Adrenal gland (tissue), 12 donors: ENCODE data around the gene CPM. TPM values are rescaled to one million over a fixed set of nuclear protein-coding genes. Genes with fewer than 3 reads are reported as not detected.
A peak's percentile ranks its signal among the peaks of the same experiment; 100 is the strongest.
"Not testable (repeated sequence)": the region's sequence is repeated elsewhere in the genome, so short reads cannot be mapped to it uniquely, and the experiment has no call there.

Experiments
- DNase-seq, 7 donors: peaks; one replicate each; pipeline ENCODE4 v3.0.0-alpha.2; 2019 to 2020
- H3K27ac ChIP-seq, 5 donors: fragments of 200-600 bp; sonication (generic) in 4 of 5; 1 replicate in 3 of 5; 2 replicates in 2 of 5; pipeline versions ENCODE4 v1.5.1 to v1.8.0; 2016 to 2020; ENCODE audit warnings: mild to moderate bottlenecking in 1 of 5
- H3K27me3 ChIP-seq: fragments of 200-600 bp; 2 replicates; pipeline ENCODE4 v1.8.0; 2021
- H3K36me3 ChIP-seq, 2 donors: fragments of 200-600 bp; replicated peaks in 1 of 2; 1 replicate in 1 of 2; 2 replicates in 1 of 2; pipeline versions ENCODE4 v1.5.1 to v1.8.0; 2018 to 2022
- H3K4me1 ChIP-seq, 2 donors: fragments of 200-600 bp; replicated peaks in 1 of 2; 1 replicate in 1 of 2; 2 replicates in 1 of 2; pipeline versions ENCODE4 v1.5.1 to v1.8.0; 2018 to 2021
- H3K4me3 ChIP-seq, 4 donors: fragments of 200-600 bp; sonication (generic) in 3 of 4; one replicate each; pipeline ENCODE4 v1.5.1; 2016 to 2018
- H3K9me3 ChIP-seq, 3 donors: fragments of 200-600 bp; sonication (generic) in 1 of 3; replicated peaks in 1 of 3; 1 replicate in 2 of 3; 2 replicates in 1 of 3; pipeline versions ENCODE4 v1.5.1 to v1.8.0; 2016 to 2021
- POLR2A ChIP-seq, 2 donors: fragments of 450-650 bp; IDR thresholded peaks; one replicate each; pipeline ENCODE4 v1.6.1; 2017; ENCODE audit warnings: antibody characterized with exemption in 2 of 2, mild to moderate bottlenecking in 2 of 2, moderate library complexity in 1 of 2
- WGBS, 4 donors: extraction: QIAGEN DNeasy Blood & Tissue Kit in 2 of 4; methylation state at CpG; one replicate each; pipeline versions ENCODE4 v1.1.5 to v1.1.7; 2013 to 2017; 5-methylcytosine and 5-hydroxymethylcytosine counted together
- intact Hi-C, 2 donors: fragments of 100-400 bp; cut with DNase I; formaldehyde crosslinking; loops; one replicate each; pipeline versions ENCODE4 v1.14.1 to v1.15.0; 2022 to 2023
- polyA plus RNA-seq, 3 donors: library from polyadenylated mRNA; stranded (reverse); fragments of 200-250 nt in 2 of 3; fragments of 350-450 nt in 1 of 3; fragmentation: Illumina TruSeq in 1 of 3; extraction: RNeasy Lipid Tissue Mini Kit (QIAGEN cat#74804) in 1 of 3; gene quantifications; one replicate each; pipeline ENCODE4 v1.2.3, GENCODE V29; 2013 to 2014
- total RNA-seq, 9 donors: library from RNA; depleted of rRNA in 4 of 9; stranded (reverse); fragments of >200 nt in 4 of 9; fragments of 120-200 nt in 1 of 9; fragmentation: NEBNext Ultra II Directional in 1 of 9; extraction: Animal tissue kit (Norgen Biotek cat#: 25700) in 1 of 9; gene quantifications; one replicate each; pipeline versions ENCODE4 v1.1.0 to v1.2.4, GENCODE V29; 2013 to 2023
- TF ChIP-seq, protein P1 (sequence below), 6 experiments: fragments of 450-650 bp in 4 of 6; fragments of 200-600 bp in 2 of 6; sonication (generic) in 1 of 6; IDR thresholded peaks; 1 replicate in 5 of 6; 2 replicates in 1 of 6; pipeline versions ENCODE4 v1.5.1 to v1.8.0; 2016 to 2021; ENCODE audit warnings: antibody characterized with exemption in 6 of 6, mild to moderate bottlenecking in 2 of 6, moderate library complexity in 1 of 6
- donor health status: healthy with polysubstance abuse.
- donor health status: Bipolar disorder and iron deficiency.
- donor health status: DM: yes; HTN: yes; CAD: no.
- donor health status: DM: no; HTN: no; CAD: no.
- donor health status: DM: no; HTN: no; CAD: no.
- donor health status: DM: yes; HTN: yes; CAD: no.

The CPM gene
- total and polyA plus RNA-seq, 12 donors = 10.8 to 170 (median 53.5) TPM

DNA sequence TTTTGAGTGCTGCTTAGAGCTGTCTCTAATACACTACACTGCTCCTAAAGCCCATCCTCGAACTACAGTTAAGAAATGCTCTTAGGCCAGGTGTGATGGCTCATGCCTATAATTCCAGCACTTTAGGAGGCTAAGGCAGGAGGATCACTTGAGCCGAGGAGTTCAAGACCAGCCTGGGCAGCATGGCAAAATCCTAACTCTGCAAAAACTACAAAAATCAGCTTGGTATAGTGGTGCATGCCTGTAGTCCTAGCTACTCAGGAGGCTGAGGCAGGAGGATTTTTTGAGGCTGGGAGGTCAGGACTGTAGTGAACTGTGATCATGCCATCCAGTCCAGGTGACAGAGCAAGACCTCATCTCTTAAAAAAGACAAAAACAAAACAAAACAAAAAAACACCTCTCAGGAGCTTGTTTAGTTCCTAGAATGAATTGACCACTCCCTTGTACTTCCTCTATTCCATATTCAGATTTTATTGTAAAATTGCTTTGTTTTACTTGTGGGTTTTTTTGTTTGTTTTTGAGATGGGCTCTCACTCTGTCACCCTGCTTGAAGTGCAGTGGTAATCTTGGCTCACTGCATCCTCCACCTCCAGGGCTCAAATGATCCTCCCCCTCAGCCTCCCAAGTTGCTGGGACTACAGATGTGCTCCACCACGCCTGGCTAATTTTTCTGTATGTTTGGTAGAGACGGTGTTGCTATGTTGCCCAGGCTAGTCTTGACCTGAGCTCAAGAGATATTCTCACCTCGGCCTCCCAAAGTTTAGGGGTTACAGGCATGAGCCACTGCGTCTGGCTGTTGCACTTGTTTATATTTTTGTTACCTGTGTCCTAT, 111.4 kb downstream of the CPM start:
- whole genome bisulfite sequencing, 4 donors = 92 to 97% (median 96%) methylated on average over 6 of the region's 6 CpGs
- Histone ChIP-seq H3K27ac (no peak overlapping the region), H3K27me3 (no peaks in the 10 kb centered on the region), H3K4me1 (peaks cover 0 to 4% of the 10 kb centered on the region in 2 donors), H3K4me3 (no peak overlapping the region), H3K36me3 (peaks cover 0 to 96% of the 10 kb centered on the region in 2 donors), H3K9me3 (no peaks in the 10 kb centered on the region)
- TF ChIP-seq, protein P1, sequence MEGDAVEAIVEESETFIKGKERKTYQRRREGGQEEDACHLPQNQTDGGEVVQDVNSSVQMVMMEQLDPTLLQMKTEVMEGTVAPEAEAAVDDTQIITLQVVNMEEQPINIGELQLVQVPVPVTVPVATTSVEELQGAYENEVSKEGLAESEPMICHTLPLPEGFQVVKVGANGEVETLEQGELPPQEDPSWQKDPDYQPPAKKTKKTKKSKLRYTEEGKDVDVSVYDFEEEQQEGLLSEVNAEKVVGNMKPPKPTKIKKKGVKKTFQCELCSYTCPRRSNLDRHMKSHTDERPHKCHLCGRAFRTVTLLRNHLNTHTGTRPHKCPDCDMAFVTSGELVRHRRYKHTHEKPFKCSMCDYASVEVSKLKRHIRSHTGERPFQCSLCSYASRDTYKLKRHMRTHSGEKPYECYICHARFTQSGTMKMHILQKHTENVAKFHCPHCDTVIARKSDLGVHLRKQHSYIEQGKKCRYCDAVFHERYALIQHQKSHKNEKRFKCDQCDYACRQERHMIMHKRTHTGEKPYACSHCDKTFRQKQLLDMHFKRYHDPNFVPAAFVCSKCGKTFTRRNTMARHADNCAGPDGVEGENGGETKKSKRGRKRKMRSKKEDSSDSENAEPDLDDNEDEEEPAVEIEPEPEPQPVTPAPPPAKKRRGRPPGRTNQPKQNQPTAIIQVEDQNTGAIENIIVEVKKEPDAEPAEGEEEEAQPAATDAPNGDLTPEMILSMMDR (IDR thresholded peaks at IDR 0.05) = no peak
- no peak for TF ChIP-seq POLR2A (IDR thresholded peaks at IDR 0.05)
- intact Hi-C loops = no loop called here
- DNase-seq = no peak

DNA sequence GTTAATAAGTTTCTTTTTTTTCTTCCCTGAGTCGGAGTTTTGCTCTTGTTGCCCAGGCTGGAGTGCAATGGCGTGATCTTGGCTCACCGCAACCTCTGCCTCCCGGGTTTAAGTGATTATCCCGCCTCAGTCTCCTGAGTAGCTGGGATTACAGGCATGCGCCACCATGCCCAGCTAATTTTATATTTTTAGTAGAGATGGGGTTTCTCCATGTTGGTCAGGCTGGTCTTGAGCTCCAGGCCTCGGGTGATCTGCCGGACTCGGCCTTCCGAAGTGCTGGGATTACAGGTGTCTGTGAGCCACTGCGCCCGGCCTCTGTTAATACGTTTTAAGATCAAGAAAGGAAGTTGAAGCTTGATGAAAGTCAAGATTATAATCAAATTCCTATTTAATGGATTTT, 113.5 kb downstream of the CPM start:
- H3K4me3 ChIP-seq, H3K9me3 ChIP-seq, H3K27ac ChIP-seq, H3K27me3 ChIP-seq, DNase-seq: not testable (repeated sequence)
- Histone ChIP-seq H3K36me3 (peaks cover 0 to 97% of the 10 kb centered on the region in 2 donors), H3K4me1 (peaks cover 6 to 22% of the 10 kb centered on the region in 2 donors)
- WGBS, 4 donors = 93 to 98% (median 95%) methylated on average over 13 of the region's 13 CpGs
- intact Hi-C loops = loop anchor here in 1 of 2 donors (10.0 kb wide), 1 partner anchor 75 kb away; the partner anchor contains the start of gene SLC35E3

DNA sequence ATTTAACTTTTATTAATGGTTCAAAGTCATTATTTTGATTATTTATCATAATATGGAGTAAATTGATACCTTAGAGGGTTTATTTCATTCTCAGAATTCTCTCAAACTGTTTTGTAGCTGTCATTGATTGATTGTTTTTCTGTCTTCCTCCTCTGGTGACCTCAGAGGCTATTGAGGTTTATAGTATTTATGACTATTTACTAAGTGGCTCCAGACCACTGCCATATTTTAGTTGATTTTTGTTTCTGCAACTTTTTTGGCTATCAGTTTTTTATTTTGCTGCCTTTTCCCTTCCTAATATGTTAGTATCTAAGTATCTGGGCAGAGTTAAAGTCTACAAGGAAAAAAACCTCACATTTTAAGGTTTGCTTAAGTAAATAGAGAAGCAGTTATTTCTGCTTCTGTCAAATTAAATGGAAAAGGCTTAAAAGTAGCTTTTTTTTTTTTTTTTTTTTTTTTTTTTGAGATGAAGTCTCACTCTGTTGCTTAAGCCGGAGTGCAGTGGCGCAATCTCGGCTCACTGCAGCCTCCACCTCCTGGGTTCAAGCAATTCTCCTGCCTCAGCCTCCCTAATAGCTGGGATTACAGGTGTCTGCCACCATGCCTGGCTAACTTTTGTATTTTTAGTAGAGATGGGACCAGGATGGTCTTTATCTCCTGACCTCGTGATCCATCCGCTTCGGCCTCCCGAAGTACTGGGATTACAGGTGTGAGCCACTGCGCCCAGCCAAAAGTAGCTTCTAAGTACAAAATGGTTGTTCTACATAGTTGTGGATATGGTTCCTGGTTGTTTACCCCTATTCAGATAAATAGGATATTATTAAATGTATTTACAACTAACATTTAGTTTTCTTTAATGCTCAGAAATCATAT, 116.8 kb downstream of the CPM start:
- H3K27me3 ChIP-seq = no peaks in the 10 kb centered on the region
- peaks cover 0 to 83% of the 10 kb centered on the region in 2 donors for H3K36me3 ChIP-seq
- no peaks in the 10 kb centered on the region for H3K9me3 ChIP-seq
- TF ChIP-seq POLR2A (IDR thresholded peaks at IDR 0.05) = no peak
- TF ChIP-seq, protein P1 (IDR thresholded peaks at IDR 0.05) = no peak
- 91 to 98% (median 95%) methylated on average over 8 of the region's 8 CpGs for WGBS, 4 donors
- no peak for DNase-seq
- H3K4me1 ChIP-seq = peaks cover 12 to 49% of the 10 kb centered on the region in 2 donors
- no peak overlapping the region for H3K27ac ChIP-seq
- intact Hi-C loops = loop anchor here in 1 of 2 donors (10.0 kb wide), 1 partner anchor 71 kb away; the partner anchor contains the start of gene SLC35E3
- H3K4me3 ChIP-seq = no peak overlapping the region

DNA sequence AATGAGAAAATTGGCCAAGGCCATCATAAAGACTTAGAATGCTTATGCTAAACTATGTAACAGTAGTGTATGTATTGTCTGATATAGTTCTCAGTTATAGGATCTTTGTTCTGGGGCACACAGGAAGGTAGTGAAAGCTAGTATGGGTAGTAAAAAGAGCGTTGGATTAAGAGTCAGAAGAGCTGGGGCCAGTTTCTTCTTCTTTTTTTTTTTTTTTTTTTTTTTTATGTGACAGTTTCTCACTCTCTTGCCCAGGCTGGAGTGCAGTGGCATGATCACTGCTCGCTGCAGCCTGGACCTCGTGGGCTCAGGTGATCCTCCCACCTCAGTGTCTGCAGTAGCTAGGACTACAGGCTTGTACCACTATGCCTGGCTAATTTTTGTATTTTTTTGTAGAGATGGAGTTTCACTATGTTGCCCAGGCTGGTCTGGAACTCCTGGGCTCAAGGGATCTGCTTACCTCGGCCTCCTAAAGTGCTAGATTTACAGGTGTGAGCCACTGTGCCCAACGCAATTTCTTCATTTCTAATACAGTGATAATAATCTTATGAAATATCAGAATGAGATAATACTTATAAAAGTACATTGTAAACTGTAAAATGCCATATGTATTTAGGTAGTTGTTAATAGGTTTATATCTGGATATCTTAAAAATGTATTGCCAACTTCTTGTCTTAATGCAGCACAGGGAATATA, 117.6 kb downstream of the CPM start:
- Histone ChIP-seq H3K4me1 (peaks cover 12 to 56% of the 10 kb centered on the region in 2 donors), H3K27ac (peak overlapping the region in 1 of 5 donors; percentile 22), H3K36me3 (peaks cover 0 to 76% of the 10 kb centered on the region in 2 donors), H3K9me3 (no peaks in the 10 kb centered on the region), H3K4me3 (no peak overlapping the region), H3K27me3 (no peaks in the 10 kb centered on the region)
- WGBS, 4 donors = 57 to 68% (median 64%) methylated on average over 5 of the region's 5 CpGs
- intact Hi-C loops = loop anchor here in 1 of 2 donors (10.0 kb wide), 1 partner anchor 71 kb away; the partner anchor contains the start of gene SLC35E3
- TF ChIP-seq POLR2A (IDR thresholded peaks at IDR 0.05) = no peak
- TF ChIP-seq, protein P1 (IDR thresholded peaks at IDR 0.05) = no peak
- DNase-seq = no peak
